GM15510 (cell line): ENCODE results near the gene ELMO3.

Experiments used
- POLR2A ChIP-seq: IDR thresholded peaks from 3 replicates; pipeline ENCODE4 v1.6.1; 2011; ENCODE audit warnings: borderline replicate concordance; ENCODE audit not compliant: insufficient read length; ENCODE audit errors: extremely low read depth

ELMO3 gene

DNA sequence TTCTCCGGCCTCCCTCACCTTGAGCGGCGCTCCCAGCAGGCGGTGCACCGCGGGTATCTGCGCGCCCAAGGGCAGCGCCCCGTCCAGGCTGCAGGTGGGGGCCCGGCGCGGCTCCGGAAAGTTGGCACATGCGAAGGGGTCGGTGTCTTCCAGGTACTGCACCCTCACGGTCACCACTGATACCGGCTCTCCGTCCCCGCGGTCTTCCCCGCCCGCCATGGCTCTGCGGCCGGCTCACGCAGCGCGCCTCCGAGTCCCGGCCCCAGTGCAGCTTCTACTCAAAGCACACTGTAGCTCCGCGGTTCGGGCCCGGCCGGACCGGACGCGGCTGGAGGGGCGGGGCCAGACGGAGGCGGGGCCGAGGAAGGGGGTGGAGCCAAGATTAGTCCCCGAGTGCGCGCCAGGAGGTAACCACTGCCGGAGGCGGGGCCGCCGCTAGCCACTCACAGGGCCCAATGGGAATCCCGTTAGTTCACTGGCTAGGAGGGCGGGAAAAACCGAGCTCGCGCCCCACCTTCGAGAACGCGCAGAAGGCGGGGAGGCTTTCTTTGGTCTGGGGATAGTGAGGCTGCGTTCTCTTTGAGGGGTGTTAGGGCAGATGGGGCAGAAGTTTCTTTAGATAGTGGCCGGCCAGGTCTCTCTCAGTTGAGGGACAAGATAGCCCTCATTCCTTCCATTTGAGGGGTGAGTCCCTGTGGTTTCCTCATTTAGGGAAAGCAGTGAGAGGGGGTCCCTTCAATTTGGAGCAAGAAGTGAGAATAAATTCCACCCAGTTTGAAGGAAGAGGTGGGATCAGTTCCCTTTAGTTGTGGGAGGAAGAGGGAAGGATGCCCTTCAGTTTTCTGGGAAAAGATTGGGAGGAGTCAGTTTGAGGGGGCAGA is 48.5 kb downstream of the ELMO3 start, which contains the start of gene FHOD1:
Gene FHOD1, minus strand, starts transcription at position 290 of the 881 bp plus-strand sequence. Its CDS starts 71 bp downstream, at position 219.
- TF ChIP-seq POLR2A = peak; percentile 87

GRCh38 chr16:67248073-67248400 is 49.1 kb downstream of the ELMO3 start:
- no peak for TF ChIP-seq POLR2A

DNA sequence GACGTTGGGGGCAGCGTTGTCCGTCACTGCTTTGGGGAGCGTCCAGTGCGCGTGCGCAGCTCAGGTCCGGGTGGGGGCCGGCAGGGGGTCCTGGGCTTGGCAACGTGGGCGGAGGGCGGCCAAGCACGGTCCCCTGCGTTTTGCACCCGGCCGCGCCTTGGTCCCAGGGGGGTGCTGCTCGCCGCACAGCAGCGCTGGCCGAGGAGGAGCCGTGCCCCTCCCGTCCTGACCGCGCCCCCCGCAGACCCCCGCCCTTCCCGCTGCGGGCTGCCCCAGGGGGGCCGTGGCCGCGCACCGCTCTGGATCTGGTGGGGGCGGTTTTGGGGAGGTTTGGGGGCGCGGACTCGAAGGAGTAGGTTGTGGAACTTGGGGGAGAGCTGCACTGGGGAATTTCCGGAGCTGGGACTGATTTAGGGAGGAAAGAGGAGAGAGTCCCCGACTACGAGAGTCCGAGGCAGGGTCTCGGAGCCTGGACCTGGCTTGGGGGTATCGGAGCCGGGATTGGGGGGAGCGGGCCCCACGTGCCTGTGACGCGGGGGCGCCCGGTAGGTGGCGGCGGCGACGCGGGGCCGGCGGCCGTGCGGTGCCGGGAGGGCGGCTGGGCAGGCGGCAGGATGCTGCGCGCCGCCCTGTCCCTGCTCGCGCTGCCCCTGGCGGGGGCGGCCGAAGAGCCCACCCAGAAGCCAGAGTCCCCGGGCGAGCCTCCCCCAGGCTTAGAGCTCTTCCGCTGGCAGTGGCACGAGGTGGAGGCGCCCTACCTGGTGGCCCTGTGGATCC is 49.7 kb downstream of the ELMO3 start, which contains the start of gene SLC9A5:
Gene SLC9A5, plus strand, starts transcription at position 579 of the 777 bp plus-strand sequence. Its CDS starts 36 bp downstream, at position 615.
- TF ChIP-seq POLR2A = peak; percentile 31

- no peak for TF ChIP-seq POLR2A
Measured at GRCh38 chr16:67249178-67250044, 50.5 kb downstream of the ELMO3 start.

DNA sequence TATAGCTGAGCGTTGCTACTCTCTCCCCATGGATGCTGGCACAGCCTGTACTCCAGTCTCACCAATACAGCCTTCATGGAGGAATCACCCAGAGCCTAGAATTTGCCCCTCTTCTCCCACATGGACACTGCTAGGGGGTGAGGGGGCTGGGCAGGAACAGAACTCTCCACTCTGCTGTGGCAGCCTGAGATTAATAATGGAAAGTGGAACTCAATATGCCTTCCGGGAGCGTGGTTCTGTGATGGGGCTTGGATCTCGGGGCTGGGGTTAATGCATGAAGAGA is 51.1 kb downstream of the ELMO3 start:
- TF ChIP-seq POLR2A = no peak

DNA sequence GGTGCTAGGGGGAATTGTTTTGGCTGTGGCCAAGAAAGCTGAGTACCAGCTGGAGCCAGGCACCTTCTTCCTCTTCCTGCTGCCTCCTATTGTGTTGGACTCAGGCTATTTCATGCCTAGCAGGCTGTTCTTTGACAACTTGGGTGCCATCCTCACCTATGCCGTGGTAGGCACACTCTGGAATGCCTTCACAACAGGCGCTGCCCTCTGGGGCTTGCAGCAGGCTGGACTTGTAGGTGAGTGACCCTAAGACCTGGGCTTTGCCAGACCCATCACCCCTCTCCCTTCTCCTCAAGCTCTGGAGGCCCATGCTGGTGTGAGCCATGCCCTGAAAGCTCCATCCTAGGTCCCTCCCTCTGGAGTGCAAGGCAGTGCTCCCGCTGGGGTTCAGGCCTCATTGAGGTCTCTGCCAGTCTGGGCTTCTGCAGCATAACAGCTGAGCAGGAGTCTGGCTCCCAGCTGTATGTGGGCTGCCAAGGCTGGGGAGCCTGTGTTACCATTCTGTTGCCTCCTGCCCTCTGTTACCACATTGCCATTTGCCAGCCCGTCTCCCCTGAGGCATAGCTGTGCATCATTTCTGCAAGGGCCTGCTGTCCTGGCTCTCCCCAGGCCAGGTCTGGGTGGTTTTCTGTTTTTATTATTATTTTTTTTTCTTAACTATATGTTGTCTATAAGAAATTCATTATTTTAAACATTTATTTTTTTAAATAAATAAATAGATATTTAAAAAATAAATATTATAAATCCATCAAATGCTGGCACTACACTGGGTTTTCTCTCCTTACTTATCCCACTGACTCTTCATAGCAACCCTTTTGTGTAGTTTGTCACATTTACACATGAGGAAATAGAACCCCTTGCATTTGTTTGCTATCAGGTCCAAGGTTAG is 53.9 kb downstream of the ELMO3 start:
- TF ChIP-seq POLR2A = no peak
